CD14-positive monocyte (primary cell): ENCODE results near the gene CSPG4. TPM values are rescaled to one million over a fixed set of nuclear protein-coding genes. Genes with fewer than 3 reads are reported as not detected.
"Not testable (repeated sequence)": the region's sequence is repeated elsewhere in the genome, so short reads cannot be mapped to it uniquely, and the experiment has no call there.

Experiments
- DNase-seq, 3 donors: peaks; one replicate each; pipeline ENCODE4 v3.0.0-alpha.2; 2011 to 2022
- H2AFZ ChIP-seq: 2 replicates; pipeline ENCODE4 v1.6.0; 2012; ENCODE audit warnings: mild to moderate bottlenecking, low read depth, low read length, inconsistent platforms; ENCODE audit not compliant: insufficient read depth, poor library complexity, severe bottlenecking
- H3K27ac ChIP-seq, 2 donors: 1 replicate in 1 of 2; 2 replicates in 1 of 2; pipeline ENCODE4 v1.5.1; 2012 to 2013; ENCODE audit warnings: low read length in 2 of 2, control low read depth in 1 of 2, inconsistent platforms in 1 of 2, low read depth in 1 of 2, mild to moderate bottlenecking in 1 of 2
- H3K27me3 ChIP-seq, 2 donors: one replicate each; pipeline versions ENCODE4 v1.6.0 to v1.6.1; 2011 to 2013; ENCODE audit warnings: low read length in 2 of 2; ENCODE audit not compliant: control insufficient read depth in 2 of 2, insufficient read depth in 2 of 2
- H3K36me3 ChIP-seq, 2 donors: replicated peaks in 1 of 2; 1 replicate in 1 of 2; 2 replicates in 1 of 2; pipeline versions ENCODE4 v1.5.1 to v1.6.1; 2012 to 2013; ENCODE audit warnings: low read length in 2 of 2, control low read depth in 1 of 2, inconsistent platforms in 1 of 2, mild to moderate bottlenecking in 1 of 2; ENCODE audit not compliant: insufficient read depth in 2 of 2, control insufficient read depth in 1 of 2
- H3K4me1 ChIP-seq, 2 donors: 1 replicate in 1 of 2; 2 replicates in 1 of 2; pipeline versions ENCODE4 v1.5.1 to v1.6.1; 2012 to 2013; ENCODE audit warnings: low read length in 2 of 2, control low read depth in 1 of 2, inconsistent platforms in 1 of 2, mild to moderate bottlenecking in 1 of 2, moderate library complexity in 1 of 2; ENCODE audit not compliant: insufficient read depth in 2 of 2, control insufficient read depth in 1 of 2
- H3K4me2 ChIP-seq: replicated peaks from 2 replicates; pipeline ENCODE3; 2012; ENCODE audit warnings: low read length, moderate library complexity, mild to moderate bottlenecking; ENCODE audit not compliant: poor library complexity, severe bottlenecking; ENCODE audit errors: extremely low read depth
- H3K4me3 ChIP-seq, 3 experiments: fragments of 200-600 bp in 1 of 3; sonication (generic) in 1 of 3; replicated peaks in 1 of 3; 1 replicate in 2 of 3; 2 replicates in 1 of 3; pipeline ENCODE4 v1.5.1; 2011 to 2013; ENCODE audit warnings: low read length in 3 of 3, mild to moderate bottlenecking in 3 of 3, control low read depth in 2 of 3, low read depth in 2 of 3, inconsistent platforms in 1 of 3, moderate library complexity in 1 of 3
- H3K79me2 ChIP-seq: 2 replicates; pipeline ENCODE4 v1.6.0; 2012; ENCODE audit warnings: mild to moderate bottlenecking, control low read depth, inconsistent platforms, low read length, moderate library complexity; ENCODE audit not compliant: insufficient read depth
- H3K9ac ChIP-seq: 2 replicates; pipeline ENCODE4 v1.6.0; 2017; ENCODE audit warnings: low read length, mild to moderate bottlenecking; ENCODE audit not compliant: insufficient read depth, poor library complexity, severe bottlenecking
- H3K9me3 ChIP-seq, 2 donors: replicated peaks in 1 of 2; 1 replicate in 1 of 2; 2 replicates in 1 of 2; pipeline versions ENCODE4 v1.5.1 to v1.6.1; 2012 to 2013; ENCODE audit warnings: low read length in 2 of 2, control low read depth in 1 of 2; ENCODE audit not compliant: control insufficient read depth in 1 of 2, insufficient read depth in 1 of 2
- H4K20me1 ChIP-seq: 2 replicates; pipeline ENCODE4 v1.6.0; 2012; ENCODE audit warnings: mild to moderate bottlenecking, low read length, control low read depth, moderate library complexity; ENCODE audit not compliant: insufficient read depth
- H3K27ac Mint-ChIP-seq, 7 donors: one replicate each; pipeline ENCODE4 v1.8.0; 2020; ENCODE audit warnings: mild to moderate bottlenecking in 7 of 7, mixed read lengths in 7 of 7, moderate library complexity in 6 of 7, inconsistent platforms in 2 of 7
- H3K27me3 Mint-ChIP-seq, 3 donors: one replicate each; pipeline ENCODE4 v1.8.0; 2021 to 2022; ENCODE audit warnings: low read depth in 3 of 3, mild to moderate bottlenecking in 3 of 3, mixed read lengths in 3 of 3, moderate library complexity in 3 of 3, inconsistent platforms in 1 of 3
- H3K36me3 Mint-ChIP-seq, 2 donors: one replicate each; pipeline ENCODE4 v1.8.0; 2020; ENCODE audit warnings: mixed read lengths in 2 of 2, inconsistent platforms in 1 of 2, mild to moderate bottlenecking in 1 of 2
- H3K4me1 Mint-ChIP-seq: one replicate; pipeline ENCODE4 v1.8.0; 2020; ENCODE audit warnings: mild to moderate bottlenecking, mixed read lengths
- H3K4me3 Mint-ChIP-seq, 2 donors: one replicate each; pipeline ENCODE4 v1.8.0; 2020; ENCODE audit warnings: mild to moderate bottlenecking in 2 of 2, mixed read lengths in 2 of 2, moderate library complexity in 1 of 2
- H3K9me3 Mint-ChIP-seq, 7 donors: one replicate each; pipeline ENCODE4 v1.8.0; 2020 to 2022; ENCODE audit warnings: mixed read lengths in 7 of 7, mild to moderate bottlenecking in 6 of 7, moderate library complexity in 6 of 7, inconsistent platforms in 2 of 7
- CTCF ChIP-seq: fragments of 200-600 bp; IDR thresholded peaks from one replicate; pipeline ENCODE4 v1.8.0; 2022; ENCODE audit warnings: antibody characterized with exemption, mild to moderate bottlenecking
- WGBS: methylation state at CpG from one replicate; pipeline ENCODE4 v1.1.5; 2013; ENCODE audit warnings: missing lambda C conversion rate; ENCODE audit not compliant: insufficient coverage; 5-methylcytosine and 5-hydroxymethylcytosine counted together
- intact Hi-C, 2 donors: fragments of 100-400 bp; cut with micrococcal nuclease; formaldehyde crosslinking; loops; one replicate each; pipeline versions ENCODE4 v1.15.0 to v1.15.1; 2023
- polyA plus RNA-seq, 3 donors: library from polyadenylated mRNA; depleted of rRNA in 1 of 3; unstranded in 2 of 3; stranded (reverse) in 1 of 3; fragments of 300-500 nt in 2 of 3; fragments of >200 nt in 1 of 3; fragmentation: Illumina TruSeq in 2 of 3; gene quantifications; 1 replicate in 2 of 3; 2 replicates in 1 of 3; pipeline ENCODE4 v1.2.3, GENCODE V29; 2012 to 2021

CSPG4 gene
- polyA plus RNA-seq, 3 donors: not detected

- H3K4me3 ChIP-seq, H3K4me3 Mint-ChIP-seq, H3K79me2 ChIP-seq, H3K36me3 ChIP-seq, H3K9ac ChIP-seq, DNase-seq, H3K27ac ChIP-seq, H3K4me2 ChIP-seq, H2AFZ ChIP-seq, H4K20me1 ChIP-seq, H3K9me3 Mint-ChIP-seq, H3K9me3 ChIP-seq, H3K36me3 Mint-ChIP-seq, H3K27ac Mint-ChIP-seq: not testable (repeated sequence)
- intact Hi-C loops: loop anchor here (5.0 to 10.0 kb wide), 3 partner anchors 33 to 185 kb away; a partner anchor contains a TSS
- Mint-ChIP-seq H3K4me1 (peaks cover 21% of the 10 kb centered on the region), H3K27me3 (peaks cover 24 to 33% (median 30%) of the 10 kb centered on the region in 3 donors)
- peaks cover 0 to 14% of the 10 kb centered on the region in 2 donors for H3K27me3 ChIP-seq
- peaks cover 12 to 14% of the 10 kb centered on the region in 2 donors for H3K4me1 ChIP-seq
- 95% methylated on average over 18 of the region's 20 CpGs for WGBS
Measured at GRCh38 chr15:75689429-75689828, 23.2 kb downstream of the CSPG4 start.

- Histone ChIP-seq H2AFZ (no peak overlapping the region), H3K4me3 (no peak overlapping the region), H3K9me3 (no peaks in the 10 kb centered on the region), H3K9ac (no peak overlapping the region), H3K4me2 (no peak overlapping the region), H3K27ac (no peak overlapping the region), H4K20me1 (no peaks in the 10 kb centered on the region), H3K27me3 (peaks cover 0 to 8% of the 10 kb centered on the region in 2 donors), H3K36me3 (no peaks in the 10 kb centered on the region), H3K4me1 (peaks cover 6 to 8% of the 10 kb centered on the region in 2 donors), H3K79me2 (no peaks in the 10 kb centered on the region)
- no peak for TF ChIP-seq CTCF
- H3K4me3 Mint-ChIP-seq: no peak overlapping the region
- 94% methylated on average over 24 of the region's 26 CpGs for WGBS
- peaks cover 15% of the 10 kb centered on the region for H3K4me1 Mint-ChIP-seq
- no peak overlapping the region for H3K27ac Mint-ChIP-seq
- peaks cover 23 to 28% (median 25%) of the 10 kb centered on the region in 3 donors for H3K27me3 Mint-ChIP-seq
- H3K9me3 Mint-ChIP-seq: peaks cover 0 to 4% (median 0%) of the 10 kb centered on the region in 7 donors
- no peak for DNase-seq
- H3K36me3 Mint-ChIP-seq: peaks cover 0 to 2% of the 10 kb centered on the region in 2 donors
- intact Hi-C loops: loop anchor here (5.0 to 10.0 kb wide), 3 partner anchors 33 to 184 kb away; a partner anchor contains a TSS
Measured at GRCh38 chr15:75688831-75689230, 23.8 kb downstream of the CSPG4 start.
